H1 (cell line): Measurements from ENCODE around the gene TBC1D22A. TPM values are rescaled to one million over a fixed set of nuclear protein-coding genes. Genes with fewer than 3 reads are reported as not detected.

Experiments
- CHD7 ChIP-seq: fragments of 300-600 bp; sonication (generic); IDR thresholded peaks from 2 replicates; pipeline ENCODE4 v1.7.1; 2012; ENCODE audit warnings: low read length, moderate library complexity, mild to moderate bottlenecking, inconsistent platforms; ENCODE audit not compliant: insufficient replicate concordance
- EP300 ChIP-seq, 2 experiments: IDR thresholded peaks; 1 replicate in 1 of 2; 2 replicates in 1 of 2; pipeline ENCODE4 v1.6.1; 2011 to 2012; ENCODE audit warnings: low read depth in 2 of 2, low read length in 2 of 2, mild to moderate bottlenecking in 2 of 2, borderline replicate concordance in 1 of 2, inconsistent platforms in 1 of 2, moderate library complexity in 1 of 2
- GTF2F1 ChIP-seq: IDR thresholded peaks from 2 replicates; pipeline ENCODE4 v1.6.1; 2012; ENCODE audit warnings: low read depth, low read length, improper control_type of control experiment, borderline replicate concordance
- RBBP5 ChIP-seq: IDR thresholded peaks from 2 replicates; pipeline ENCODE4 v1.7.1; 2012; ENCODE audit warnings: low read depth, mild to moderate bottlenecking, inconsistent platforms, low read length, moderate library complexity, borderline replicate concordance
- SIN3A ChIP-seq, 2 experiments: IDR thresholded peaks in 1 of 2; conservative IDR thresholded peaks in 1 of 2; 2 replicates each; pipeline ENCODE4 v1.6.1; 2011 to 2012; ENCODE audit warnings: low read length in 2 of 2, improper control_type of control experiment in 1 of 2, low read depth in 1 of 2, mild to moderate bottlenecking in 1 of 2
- SIRT6 ChIP-seq: IDR thresholded peaks from one replicate; pipeline ENCODE4 v1.7.1; 2012; ENCODE audit warnings: low read length, inconsistent platforms
- SP4 ChIP-seq: IDR thresholded peaks from 2 replicates; pipeline ENCODE4 v1.6.1; 2012; ENCODE audit warnings: low read length, inconsistent platforms
- TEAD4 ChIP-seq: IDR thresholded peaks from 2 replicates; pipeline ENCODE4 v1.6.1; 2012; ENCODE audit warnings: low read depth, low read length, inconsistent platforms, mixed read lengths
- polyA plus RNA-seq, 7 experiments: library from polyadenylated mRNA; depleted of rRNA in 3 of 7; stranded (reverse) in 5 of 7; unstranded in 2 of 7; fragments of >200 nt in 5 of 7; fragments of 200-250 nt in 2 of 7; gene quantifications; 1 replicate in 5 of 7; 2 replicates in 1 of 7; 4 replicates in 1 of 7; pipeline versions ENCODE4 v1.2.1 to v1.2.3, GENCODE V29; 2011 to 2013; ENCODE audit warnings: missing spikeins in 2 of 7, mixed read lengths in 2 of 7
- total RNA-seq: library from RNA; stranded (reverse); fragmentation: NEBNext Ultra II Directional; extraction: Animal tissue kit (Norgen Biotek cat#: 25700); gene quantifications from 2 replicates; pipeline ENCODE4 v1.2.1, GENCODE V29; 2021

TBC1D22A gene
- total and polyA plus RNA-seq, 2 of the 8 experiments (the other 6 are each of a cell fraction or from before 2014, with no cell fraction given) = 11.9 to 18.4 TPM

GRCh38 chr22:47205554-47205953, 443.1 kb downstream of the TBC1D22A start (continued):
- TF ChIP-seq CHD7 = no peak
- TF ChIP-seq TEAD4 = no peak
- TF ChIP-seq GTF2F1 = no peak
- TF ChIP-seq SIRT6 = no peak
- no peak for TF ChIP-seq EP300 (IDR thresholded peaks at IDR 0.05; ENCODE audit: borderline replicate concordance in 1 of 2, low read depth in 2 of 2, low read length in 2 of 2)
- TF ChIP-seq RBBP5 = no peak
- no peak for TF ChIP-seq SIN3A (conservative IDR thresholded peaks at IDR 0.05 in 1 of 2, IDR thresholded peaks at IDR 0.05 in 1 of 2; ENCODE audit: low read depth in 1 of 2, low read length in 2 of 2)
- TF ChIP-seq SP4 = no peak
- TF ChIP-seq, all 59 proteins: peak for 0
